ENCODE results near the gene TIMM22. TPM values are rescaled to one million over a fixed set of nuclear protein-coding genes. Genes with fewer than 3 reads are reported as not detected.

Gene TIMM22
- total and polyA plus RNA-seq, 2 of the 13 experiments (the other 11 are each of a cell fraction or from before 2014, with no cell fraction given): 6.2 to 15.5 TPM

GRCh38 chr17:996554-997344 lies at the start of gene TIMM22 (continued):
- peak; percentile 26 for TF ChIP-seq HNF1A (IDR thresholded peaks at IDR 0.05; ENCODE audit: low read depth)
- TF ChIP-seq HNF1A (CRISPR knock-in tag; IDR thresholded peaks at IDR 0.05; ENCODE audit: borderline replicate concordance): peak; percentile 49
- TF ChIP-seq MEIS1 (CRISPR knock-in tag; IDR thresholded peaks at IDR 0.05; ENCODE audit: borderline replicate concordance): peak; percentile 86; the same call in 1 of the 2 replicates
- TF ChIP-seq ZNF552 (CRISPR knock-in tag; IDR thresholded peaks at IDR 0.05; ENCODE audit: borderline replicate concordance): peak; percentile 75
- peak; percentile 57 for TF ChIP-seq BORCS8-MEF2B (CRISPR knock-in tag; IDR thresholded peaks at IDR 0.05)
- 0 out of 2 replicates have a peak, but pooled peaks have one; percentile 78 for TF ChIP-seq AKAP8 (CRISPR knock-in tag; IDR thresholded peaks at IDR 0.05)
- no peak; the same call in 1 of the 2 replicates for TF ChIP-seq SP2 (CRISPR knock-in tag; IDR thresholded peaks at IDR 0.05)
- no peak for TF ChIP-seq ATF5 (CRISPR knock-in tag; IDR thresholded peaks at IDR 0.05; ENCODE audit: low read depth)
- TF ChIP-seq MIER3 (CRISPR knock-in tag; IDR thresholded peaks at IDR 0.05; ENCODE audit: borderline replicate concordance): peak; percentile 83
- no peak for TF ChIP-seq NCOA1 (CRISPR knock-in tag; IDR thresholded peaks at IDR 0.05)
- TF ChIP-seq MXD1 (CRISPR knock-in tag; IDR thresholded peaks at IDR 0.05): peak; percentile 66
- peak; percentile 97 for TF ChIP-seq SPEN (CRISPR knock-in tag; IDR thresholded peaks at IDR 0.05; ENCODE audit: low read depth)
- TF ChIP-seq MAFK (conservative IDR thresholded peaks at IDR 0.05 in 1 of 2, IDR thresholded peaks at IDR 0.05 in 1 of 2; ENCODE audit: low read length in 2 of 2): no peak
- no peak for TF ChIP-seq ZNF75D (CRISPR knock-in tag; IDR thresholded peaks at IDR 0.05; ENCODE audit: borderline replicate concordance)
- peak; percentile 11; the same call in 1 of the 2 replicates for TF ChIP-seq SIX1 (CRISPR knock-in tag; IDR thresholded peaks at IDR 0.05; ENCODE audit: borderline replicate concordance)
- peak; percentile 83; the same call in 1 of the 2 replicates for TF ChIP-seq MEF2D (CRISPR knock-in tag; IDR thresholded peaks at IDR 0.05)
- TF ChIP-seq ERF (CRISPR knock-in tag; IDR thresholded peaks at IDR 0.05): peak; percentile 94
- TF ChIP-seq TEAD3 (CRISPR knock-in tag; optimal IDR thresholded peaks at IDR 0.05; ENCODE audit: borderline replicate concordance): peak; percentile 70
- peak; percentile 40; the same call in 1 of the 2 replicates for TF ChIP-seq ZFP36L2 (CRISPR knock-in tag; IDR thresholded peaks at IDR 0.05)
- TF ChIP-seq FOXK1 (CRISPR knock-in tag; IDR thresholded peaks at IDR 0.05; ENCODE audit: borderline replicate concordance, low read depth): peak; percentile 94
- 0 out of 2 replicates have a peak, but pooled peaks have one; percentile 56 for TF ChIP-seq ZBTB10 (CRISPR knock-in tag; IDR thresholded peaks at IDR 0.05; ENCODE audit: borderline replicate concordance)
- peak; percentile 83 for TF ChIP-seq ZMYM4 (CRISPR knock-in tag; IDR thresholded peaks at IDR 0.05)
